Testis (tissue), 2 donors: ENCODE measurements around the gene TMEM120A.

Experiments used
- POLR2A ChIP-seq: fragments of 450-650 bp; IDR thresholded peaks from one replicate; pipeline ENCODE4 v1.6.1; 2017; ENCODE audit warnings: antibody characterized with exemption, mild to moderate bottlenecking, moderate library complexity
- TF ChIP-seq, protein P1 (sequence below), 3 experiments: fragments of 450-650 bp in 2 of 3; fragments of 200-600 bp in 1 of 3; sonication (generic) in 1 of 3; IDR thresholded peaks; one replicate each; pipeline ENCODE4 v1.5.1; 2016 to 2019; ENCODE audit warnings: antibody characterized with exemption in 3 of 3, mild to moderate bottlenecking in 2 of 3, moderate library complexity in 1 of 3

GRCh38 chr7:75938921-75939320 lies 55.5 kb downstream of the TMEM120A start:
- TF ChIP-seq, protein P1, sequence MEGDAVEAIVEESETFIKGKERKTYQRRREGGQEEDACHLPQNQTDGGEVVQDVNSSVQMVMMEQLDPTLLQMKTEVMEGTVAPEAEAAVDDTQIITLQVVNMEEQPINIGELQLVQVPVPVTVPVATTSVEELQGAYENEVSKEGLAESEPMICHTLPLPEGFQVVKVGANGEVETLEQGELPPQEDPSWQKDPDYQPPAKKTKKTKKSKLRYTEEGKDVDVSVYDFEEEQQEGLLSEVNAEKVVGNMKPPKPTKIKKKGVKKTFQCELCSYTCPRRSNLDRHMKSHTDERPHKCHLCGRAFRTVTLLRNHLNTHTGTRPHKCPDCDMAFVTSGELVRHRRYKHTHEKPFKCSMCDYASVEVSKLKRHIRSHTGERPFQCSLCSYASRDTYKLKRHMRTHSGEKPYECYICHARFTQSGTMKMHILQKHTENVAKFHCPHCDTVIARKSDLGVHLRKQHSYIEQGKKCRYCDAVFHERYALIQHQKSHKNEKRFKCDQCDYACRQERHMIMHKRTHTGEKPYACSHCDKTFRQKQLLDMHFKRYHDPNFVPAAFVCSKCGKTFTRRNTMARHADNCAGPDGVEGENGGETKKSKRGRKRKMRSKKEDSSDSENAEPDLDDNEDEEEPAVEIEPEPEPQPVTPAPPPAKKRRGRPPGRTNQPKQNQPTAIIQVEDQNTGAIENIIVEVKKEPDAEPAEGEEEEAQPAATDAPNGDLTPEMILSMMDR (IDR thresholded peaks at IDR 0.05) = no peak
- TF ChIP-seq POLR2A = no peak
